ENCODE results near the gene ABCA1. TPM values are rescaled to one million over a fixed set of nuclear protein-coding genes. Genes with fewer than 3 reads are reported as not detected.
A peak's percentile ranks its signal among the peaks of the same experiment; 100 is the strongest.

The ABCA1 gene
- total RNA-seq, 6 donors from 2014 or later, result 27.6 to 194 (median 47.0) TPM

- TF ChIP-seq EP300 (IDR thresholded peaks at IDR 0.05), result no peak
- no peak for TF ChIP-seq CTCF (IDR thresholded peaks at IDR 0.05)
- no peak for TF ChIP-seq POLR2A (IDR thresholded peaks at IDR 0.05)
- no peak for TF ChIP-seq POLR2AphosphoS5 (IDR thresholded peaks at IDR 0.05)
- Histone ChIP-seq H3K27me3 (no peaks in the 10 kb centered on the region), H3K36me3 (peaks cover 0 to 29% (median 22%) of the 10 kb centered on the region in 4 donors), H3K27ac (no peak overlapping the region), H3K4me1 (peaks cover 0 to 6% (median 5%) of the 10 kb centered on the region in 4 donors), H3K4me3 (no peak overlapping the region), H3K9me3 (no peaks in the 10 kb centered on the region)
- 74 to 75% methylated on average over 3 of the region's 3 CpGs for WGBS, 2 donors
- ATAC-seq (ENCODE audit: low FRiP score in 2 of 2) (no peak), DNase-seq (no peak)
Observed at GRCh38 chr9:104844710-104845109, 83.2 kb downstream of the ABCA1 start.

- H3K4me3 ChIP-seq, result no peak overlapping the region
- no peaks in the 10 kb centered on the region for H3K9me3 ChIP-seq
- peaks cover 0 to 32% (median 26%) of the 10 kb centered on the region in 4 donors for H3K36me3 ChIP-seq
- WGBS, 2 donors, result 71% methylated on average over 4 of the region's 4 CpGs
- no peak for TF ChIP-seq POLR2AphosphoS5 (IDR thresholded peaks at IDR 0.05)
- no peak for TF ChIP-seq POLR2A (IDR thresholded peaks at IDR 0.05)
- DNase-seq (no peak), ATAC-seq (ENCODE audit: low FRiP score in 2 of 2) (no peak)
- H3K4me1 ChIP-seq, result peaks cover 0 to 6% (median 5%) of the 10 kb centered on the region in 4 donors
- no peaks in the 10 kb centered on the region for H3K27me3 ChIP-seq
- H3K27ac ChIP-seq, result no peak overlapping the region
Observed at GRCh38 chr9:104843644-104844240, 84.2 kb downstream of the ABCA1 start.

- ATAC-seq (ENCODE audit: low FRiP score in 2 of 2), result peak in 1 of 2 donors; percentile 39
- Histone ChIP-seq H3K27ac (no peak overlapping the region), H3K9me3 (no peaks in the 10 kb centered on the region), H3K36me3 (peaks cover 0 to 33% (median 27%) of the 10 kb centered on the region in 4 donors), H3K4me3 (no peak overlapping the region), H3K27me3 (no peaks in the 10 kb centered on the region), H3K4me1 (peaks cover 0 to 6% (median 5%) of the 10 kb centered on the region in 4 donors)
- 76 to 90% methylated on average over 2 of the region's 2 CpGs for WGBS, 2 donors
- DNase-seq, result no peak
- TF ChIP-seq EP300 (IDR thresholded peaks at IDR 0.05) (no peak), POLR2A (IDR thresholded peaks at IDR 0.05) (no peak), POLR2AphosphoS5 (IDR thresholded peaks at IDR 0.05) (no peak), CTCF (IDR thresholded peaks at IDR 0.05) (no peak)
Observed at GRCh38 chr9:104842698-104843097, 85.3 kb downstream of the ABCA1 start.

GRCh38 chr9:104841601-104842141 is 86.3 kb downstream of the ABCA1 start:
- Histone ChIP-seq H3K27ac (peak overlapping the region in 2 of 4 donors; percentile 16 to 32), H3K4me3 (no peak overlapping the region), H3K27me3 (no peaks in the 10 kb centered on the region), H3K36me3 (peaks cover 3 to 43% (median 36%) of the 10 kb centered on the region in 4 donors), H3K9me3 (no peaks in the 10 kb centered on the region), H3K4me1 (peaks cover 4 to 11% (median 8%) of the 10 kb centered on the region in 4 donors)
- DNase-seq, result peak in 1 of 2 donors; percentile 68
- peak in 1 of 2 donors; percentile 70 for ATAC-seq (ENCODE audit: low FRiP score in 2 of 2)
- WGBS, 2 donors, result 57 to 62% methylated on average over 5 to 7 of the region's 7 CpGs
- no peak for TF ChIP-seq POLR2A (IDR thresholded peaks at IDR 0.05)
- TF ChIP-seq POLR2AphosphoS5 (IDR thresholded peaks at IDR 0.05), result peak in 1 of 2 donors; percentile 50

- Histone ChIP-seq H3K27me3 (no peaks in the 10 kb centered on the region), H3K27ac (no peak overlapping the region), H3K36me3 (peaks cover 8 to 50% (median 35%) of the 10 kb centered on the region in 4 donors), H3K9me3 (no peaks in the 10 kb centered on the region), H3K4me3 (no peak overlapping the region), H3K4me1 (peaks cover 14 to 26% (median 20%) of the 10 kb centered on the region in 4 donors)
- no peak for TF ChIP-seq CTCF (IDR thresholded peaks at IDR 0.05)
- TF ChIP-seq EP300 (IDR thresholded peaks at IDR 0.05), result no peak
- TF ChIP-seq POLR2AphosphoS5 (IDR thresholded peaks at IDR 0.05), result no peak
- TF ChIP-seq POLR2A (IDR thresholded peaks at IDR 0.05), result no peak
- DNase-seq (no peak), ATAC-seq (ENCODE audit: low FRiP score in 2 of 2) (no peak)
- WGBS, 2 donors, result 90 to 92% methylated on average over 5 of the region's 5 CpGs
Observed at GRCh38 chr9:104838958-104839357, 89.0 kb downstream of the ABCA1 start.

All from upper lobe of left lung (tissue), 6 donors.